Large intestine (tissue), 3 donors: ENCODE data around the gene VPS4A. TPM values are rescaled to one million over a fixed set of nuclear protein-coding genes. Genes with fewer than 3 reads are reported as not detected.

Source experiments
- DNase-seq, 2 donors: peaks; one replicate each; pipeline versions ENCODE4 v3.0.0 to v3.0.0-alpha.2; 2013
- H3K27ac ChIP-seq: one replicate; pipeline ENCODE4 v1.5.1; 2013; ENCODE audit warnings: low read length
- H3K27me3 ChIP-seq: 2 replicates; pipeline ENCODE4 v1.6.1; 2013; ENCODE audit warnings: low read length; ENCODE audit not compliant: control insufficient read depth, insufficient read depth
- H3K36me3 ChIP-seq: 2 replicates; pipeline ENCODE4 v1.6.1; 2013; ENCODE audit warnings: low read length; ENCODE audit not compliant: control insufficient read depth, insufficient read depth
- H3K4me1 ChIP-seq: one replicate; pipeline ENCODE4 v1.6.1; 2013; ENCODE audit warnings: low read length; ENCODE audit not compliant: control insufficient read depth, insufficient read depth
- H3K4me3 ChIP-seq: one replicate; pipeline ENCODE4 v1.5.1; 2013; ENCODE audit warnings: low read length
- H3K9me3 ChIP-seq: one replicate; pipeline ENCODE4 v1.6.1; 2013; ENCODE audit warnings: mild to moderate bottlenecking, low read depth, low read length, moderate library complexity; ENCODE audit not compliant: control insufficient read depth
- WGBS: methylation state at CpG from one replicate; pipeline ENCODE4 v1.1.5; 2013; ENCODE audit warnings: low lambda C conversion rate; ENCODE audit not compliant: insufficient coverage; 5-methylcytosine and 5-hydroxymethylcytosine counted together
- polyA plus RNA-seq: library from polyadenylated mRNA; unstranded; fragments of 120-200 nt; gene quantifications from one replicate; pipeline ENCODE4 v1.2.1, GENCODE V29; 2013

VPS4A gene
- polyA plus RNA-seq, 1 donor, result 43.5 TPM

DNA sequence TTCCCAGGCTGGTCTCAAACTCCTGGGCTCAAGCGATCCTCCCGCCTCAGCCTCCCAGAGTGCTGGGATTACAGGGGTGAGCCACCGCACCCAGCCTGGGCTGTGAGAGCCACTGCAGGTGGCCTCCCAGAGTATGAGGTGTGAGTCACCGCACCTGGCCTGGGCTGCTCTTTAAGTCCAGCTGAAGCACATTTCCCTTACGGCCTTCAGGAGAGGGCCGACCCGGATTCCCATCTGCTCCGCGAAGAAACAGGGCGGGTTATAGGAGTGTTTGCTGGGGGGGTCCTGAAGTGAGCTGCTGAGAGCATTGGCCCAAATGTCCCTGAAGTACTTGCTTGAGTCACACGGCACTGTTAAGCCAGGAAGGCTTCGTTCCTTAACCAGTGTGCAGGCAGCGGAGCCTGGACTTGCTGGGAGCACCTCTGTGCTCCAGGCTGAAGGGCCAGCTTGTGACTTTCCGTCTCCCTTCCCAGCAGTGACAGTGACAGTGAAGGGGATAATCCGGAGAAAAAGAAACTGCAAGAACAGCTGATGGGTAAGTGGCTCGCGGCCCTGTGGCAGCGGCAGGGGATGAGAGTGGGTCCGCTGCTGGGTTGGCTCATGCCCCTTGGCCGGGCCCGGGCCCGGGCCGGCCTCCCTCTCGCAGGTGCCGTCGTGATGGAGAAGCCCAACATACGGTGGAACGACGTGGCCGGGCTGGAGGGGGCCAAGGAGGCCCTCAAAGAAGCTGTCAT, 7.2 kb downstream of the VPS4A start:
- no peak overlapping the region for H3K27ac ChIP-seq
- DNase-seq, result no peak

DNA sequence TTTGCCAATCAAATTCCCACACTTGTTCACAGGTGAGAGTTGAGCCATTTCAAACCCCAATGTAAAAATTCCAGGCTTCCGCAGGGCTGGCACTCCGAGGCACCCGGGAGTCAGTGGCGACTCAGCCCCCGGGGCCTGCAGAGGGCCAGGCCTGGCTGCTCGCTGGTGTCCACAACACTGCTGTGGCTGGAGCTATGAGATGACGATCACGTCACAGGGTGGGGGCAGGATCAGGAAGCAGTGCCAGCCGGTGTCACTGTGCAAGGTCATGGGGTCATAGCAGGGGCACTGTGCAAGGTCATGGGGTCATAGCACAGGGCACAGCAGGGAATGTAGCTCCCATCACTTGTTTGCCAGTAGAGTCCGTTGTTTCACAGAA, 7.8 kb downstream of the VPS4A start:
- no peak overlapping the region for H3K27ac ChIP-seq

More for the DNA sequence above, 7.2 kb downstream of the VPS4A start:
- no peaks in the 10 kb centered on the region for H3K9me3 ChIP-seq
- WGBS, result no CpG with 5 or more reads among the region's 30 CpGs
- peaks cover 95% of the 10 kb centered on the region for H3K36me3 ChIP-seq
- H3K4me3 ChIP-seq, result no peak overlapping the region
- H3K4me1 ChIP-seq, result no peaks in the 10 kb centered on the region
- H3K27me3 ChIP-seq, result no peaks in the 10 kb centered on the region

DNA sequence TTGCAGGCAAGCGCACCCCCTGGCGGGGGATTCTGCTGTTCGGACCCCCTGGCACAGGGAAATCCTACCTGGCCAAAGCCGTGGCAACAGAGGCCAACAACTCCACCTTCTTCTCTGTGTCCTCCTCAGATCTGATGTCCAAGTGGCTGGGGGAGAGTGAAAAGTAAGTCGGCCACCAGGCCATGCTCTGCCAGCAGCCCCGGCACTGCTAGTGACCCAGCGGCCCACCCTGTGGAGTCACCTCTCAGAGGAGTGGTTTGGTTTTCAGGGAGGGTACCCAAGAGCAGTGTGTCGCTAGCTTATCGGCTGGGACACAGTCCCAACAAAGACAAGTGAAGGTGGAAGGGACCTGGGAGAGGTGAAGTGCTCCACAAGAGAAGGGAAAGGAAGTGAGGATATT, 8.2 kb downstream of the VPS4A start:
- Histone ChIP-seq H3K27me3 (no peaks in the 10 kb centered on the region), H3K4me3 (no peak overlapping the region), H3K36me3 (peaks cover 96% of the 10 kb centered on the region), H3K9me3 (no peaks in the 10 kb centered on the region), H3K27ac (no peak overlapping the region), H3K4me1 (no peaks in the 10 kb centered on the region)
- no CpG with 5 or more reads among the region's 9 CpGs for WGBS
- DNase-seq, result no peak

More for the DNA sequence above, 7.8 kb downstream of the VPS4A start:
- H3K4me3 ChIP-seq, result no peak overlapping the region
- no peaks in the 10 kb centered on the region for H3K9me3 ChIP-seq
- no peak for DNase-seq
- peaks cover 95% of the 10 kb centered on the region for H3K36me3 ChIP-seq
- no CpG with 5 or more reads among the region's 10 CpGs for WGBS
- H3K4me1 ChIP-seq, result no peaks in the 10 kb centered on the region
- H3K27me3 ChIP-seq, result no peaks in the 10 kb centered on the region

DNA sequence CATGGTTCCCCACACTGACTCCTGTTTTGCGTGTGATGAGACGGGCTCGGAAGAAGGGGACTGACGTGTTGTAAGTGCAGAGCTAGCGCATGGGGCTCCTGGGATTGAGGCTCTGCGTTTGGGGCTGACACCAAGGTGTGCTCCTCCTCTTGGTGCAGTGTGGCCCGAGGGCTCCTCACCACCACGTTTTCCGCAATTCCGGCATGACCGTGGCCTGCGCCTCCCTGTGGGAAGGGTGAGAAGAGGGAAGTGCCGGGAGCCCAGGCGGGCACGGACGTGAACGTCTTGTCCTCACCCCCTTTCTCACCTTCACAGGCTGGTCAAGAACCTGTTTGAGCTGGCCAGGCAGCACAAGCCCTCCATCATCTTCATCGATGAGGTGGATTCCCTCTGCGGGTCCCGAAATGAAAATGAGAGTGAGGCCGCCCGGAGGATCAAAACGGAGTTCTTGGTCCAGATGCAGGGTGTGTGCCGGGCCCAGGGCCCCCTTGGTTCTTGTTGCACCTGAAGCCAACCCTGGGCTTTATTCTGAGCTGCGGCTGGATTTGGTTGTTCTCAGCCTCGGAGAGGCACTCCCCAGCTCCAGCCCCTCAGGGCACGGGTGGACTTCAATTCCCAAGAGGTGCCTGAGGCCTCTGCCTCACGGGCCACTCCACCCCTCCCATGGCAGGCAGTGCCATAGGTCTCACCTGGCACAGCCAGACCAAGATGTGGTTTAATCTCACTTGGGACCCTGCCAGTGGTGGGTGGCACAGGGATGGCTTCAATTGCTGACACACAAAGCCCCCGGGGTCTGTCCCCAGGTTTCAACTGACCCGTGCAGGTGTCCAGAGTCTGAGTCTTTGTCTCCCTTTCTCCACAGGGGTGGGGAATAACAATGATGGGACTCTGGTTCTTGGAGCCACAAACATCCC, 8.9 kb downstream of the VPS4A start:
- Histone ChIP-seq H3K4me1 (peaks cover 2% of the 10 kb centered on the region), H3K27me3 (no peaks in the 10 kb centered on the region), H3K9me3 (no peaks in the 10 kb centered on the region), H3K36me3 (peaks cover 96% of the 10 kb centered on the region), H3K27ac (no peak overlapping the region), H3K4me3 (no peak overlapping the region)
- no peak for DNase-seq
- WGBS, result no CpG with 5 or more reads among the region's 30 CpGs

DNA sequence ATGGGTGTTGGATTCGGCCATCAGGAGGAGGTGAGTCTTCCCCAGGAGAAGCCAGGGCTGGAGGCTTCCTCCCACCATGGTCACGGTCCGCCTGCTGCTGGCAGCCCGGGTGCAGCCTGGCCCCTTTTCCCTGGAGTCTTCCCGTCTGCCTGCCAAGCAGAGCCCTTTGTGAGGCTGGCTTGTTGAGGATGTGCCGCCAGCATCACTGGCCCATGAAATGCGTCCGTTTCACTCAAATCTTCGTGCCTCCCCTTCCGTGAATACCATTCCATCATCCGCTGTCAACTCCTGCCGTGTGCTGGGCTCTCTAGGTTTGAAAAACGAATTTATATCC, 9.6 kb downstream of the VPS4A start:
- H3K36me3 ChIP-seq, result peaks cover 92% of the 10 kb centered on the region
- H3K27ac ChIP-seq, result no peak overlapping the region
- no peak for DNase-seq
- no peaks in the 10 kb centered on the region for H3K27me3 ChIP-seq
- H3K4me3 ChIP-seq, result no peak overlapping the region
- WGBS, result 98% methylated on average over 5 of the region's 13 CpGs
- peaks cover 4% of the 10 kb centered on the region for H3K4me1 ChIP-seq
- no peaks in the 10 kb centered on the region for H3K9me3 ChIP-seq

DNA sequence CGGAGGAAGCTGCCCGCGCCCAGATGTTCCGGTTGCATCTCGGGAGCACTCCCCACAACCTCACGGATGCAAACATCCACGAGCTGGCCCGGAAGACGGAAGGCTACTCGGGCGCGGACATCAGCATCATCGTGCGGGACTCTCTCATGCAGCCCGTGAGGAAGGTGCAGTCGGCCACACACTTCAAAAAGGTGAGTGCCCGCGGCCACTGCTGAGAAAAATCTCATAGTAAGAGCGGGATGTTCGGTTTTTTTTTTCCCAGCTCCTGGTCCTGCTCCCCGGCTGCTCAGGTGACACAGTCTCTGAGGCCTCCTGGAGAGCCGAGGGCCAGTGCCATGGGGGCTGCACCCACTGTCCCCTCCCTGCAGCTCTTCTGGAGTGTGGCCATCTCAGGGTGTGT, 9.9 kb downstream of the VPS4A start:
- H3K36me3 ChIP-seq, result peaks cover 92% of the 10 kb centered on the region
- H3K4me3 ChIP-seq, result no peak overlapping the region
- H3K27ac ChIP-seq, result no peak overlapping the region
- no peaks in the 10 kb centered on the region for H3K27me3 ChIP-seq
- H3K9me3 ChIP-seq, result no peaks in the 10 kb centered on the region
- WGBS, result no CpG with 5 or more reads among the region's 22 CpGs
- no peak for DNase-seq
- H3K4me1 ChIP-seq, result peaks cover 8% of the 10 kb centered on the region

DNA sequence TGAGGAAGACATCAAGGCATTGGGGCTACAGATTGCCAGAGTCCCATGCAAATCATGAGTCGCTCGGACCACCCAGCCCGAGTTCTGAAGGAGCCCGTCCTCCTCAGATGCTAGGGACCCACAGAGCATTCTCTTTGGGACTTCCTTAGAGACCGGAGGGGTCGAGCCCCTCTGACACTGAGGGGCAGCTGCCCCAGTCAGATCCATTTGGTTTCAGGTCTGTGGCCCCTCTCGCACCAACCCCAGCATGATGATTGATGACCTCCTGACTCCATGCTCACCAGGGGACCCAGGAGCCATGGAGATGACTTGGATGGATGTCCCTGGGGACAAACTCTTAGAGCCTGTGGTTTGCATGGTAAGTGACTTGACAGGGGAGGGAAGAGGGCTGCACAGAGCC, 11.2 kb downstream of the VPS4A start:
- Histone ChIP-seq H3K27ac (no peak overlapping the region), H3K27me3 (no peaks in the 10 kb centered on the region), H3K36me3 (peaks cover 82% of the 10 kb centered on the region), H3K4me1 (peaks cover 19% of the 10 kb centered on the region), H3K4me3 (no peak overlapping the region), H3K9me3 (no peaks in the 10 kb centered on the region)
- no CpG with 5 or more reads among the region's 7 CpGs for WGBS
- no peak for DNase-seq

DNA sequence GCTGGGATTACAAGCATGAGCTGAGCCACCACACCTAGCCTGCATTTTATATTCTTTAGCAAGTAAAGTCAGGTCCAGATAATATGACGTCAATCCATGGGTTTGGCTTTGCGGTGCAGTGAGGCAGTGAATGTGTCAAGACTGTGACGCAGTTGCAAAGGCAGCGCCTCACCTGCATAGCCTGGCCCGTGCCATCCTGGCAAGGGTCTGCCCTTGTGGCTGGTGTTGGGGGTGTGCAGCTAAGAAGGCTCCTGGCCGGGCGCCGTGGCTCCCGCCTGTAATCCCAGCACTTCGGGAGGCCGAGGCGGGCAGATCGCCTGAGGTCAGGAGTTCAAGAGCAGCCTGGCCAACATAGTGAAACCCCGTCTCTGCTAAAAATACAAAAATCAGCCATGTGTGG, 12.3 kb downstream of the VPS4A start:
- Histone ChIP-seq H3K4me3 (no peak overlapping the region), H3K27ac (no peak overlapping the region), H3K27me3 (no peaks in the 10 kb centered on the region), H3K4me1 (peaks cover 30% of the 10 kb centered on the region), H3K9me3 (no peaks in the 10 kb centered on the region), H3K36me3 (peaks cover 80% of the 10 kb centered on the region)
- no peak for DNase-seq
- WGBS, result no CpG with 5 or more reads among the region's 14 CpGs

DNA sequence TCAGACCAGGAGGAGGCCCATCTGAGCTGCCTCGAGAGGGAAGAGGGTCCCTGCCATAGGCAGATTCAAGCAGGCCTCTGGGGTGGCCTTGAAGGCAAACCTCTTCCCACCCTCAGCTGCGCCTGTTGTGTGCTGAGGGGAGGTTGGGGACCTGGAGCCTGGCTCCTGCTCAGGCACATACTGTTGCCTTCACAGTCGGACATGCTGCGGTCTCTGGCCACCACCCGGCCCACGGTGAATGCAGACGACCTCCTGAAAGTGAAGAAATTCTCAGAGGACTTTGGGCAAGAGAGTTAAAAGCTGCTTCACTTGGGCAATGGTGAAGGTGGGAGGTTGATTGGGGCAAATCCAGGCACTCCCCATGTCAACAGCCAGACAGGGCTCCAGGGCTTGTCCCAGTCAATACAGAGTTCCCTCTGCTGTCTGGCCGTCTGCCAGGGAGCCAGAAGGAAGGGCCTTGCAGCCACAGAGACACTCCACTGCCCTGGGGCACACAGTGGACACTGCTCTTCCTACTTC, 12.9 kb downstream of the VPS4A start:
- H3K36me3 ChIP-seq, result peaks cover 80% of the 10 kb centered on the region
- H3K9me3 ChIP-seq, result no peaks in the 10 kb centered on the region
- no peak overlapping the region for H3K27ac ChIP-seq
- no CpG with 5 or more reads among the region's 8 CpGs for WGBS
- DNase-seq, result peak in 1 of 2 donors; percentile 16
- no peak overlapping the region for H3K4me3 ChIP-seq
- H3K4me1 ChIP-seq, result peaks cover 36% of the 10 kb centered on the region
- H3K27me3 ChIP-seq, result no peaks in the 10 kb centered on the region

DNA sequence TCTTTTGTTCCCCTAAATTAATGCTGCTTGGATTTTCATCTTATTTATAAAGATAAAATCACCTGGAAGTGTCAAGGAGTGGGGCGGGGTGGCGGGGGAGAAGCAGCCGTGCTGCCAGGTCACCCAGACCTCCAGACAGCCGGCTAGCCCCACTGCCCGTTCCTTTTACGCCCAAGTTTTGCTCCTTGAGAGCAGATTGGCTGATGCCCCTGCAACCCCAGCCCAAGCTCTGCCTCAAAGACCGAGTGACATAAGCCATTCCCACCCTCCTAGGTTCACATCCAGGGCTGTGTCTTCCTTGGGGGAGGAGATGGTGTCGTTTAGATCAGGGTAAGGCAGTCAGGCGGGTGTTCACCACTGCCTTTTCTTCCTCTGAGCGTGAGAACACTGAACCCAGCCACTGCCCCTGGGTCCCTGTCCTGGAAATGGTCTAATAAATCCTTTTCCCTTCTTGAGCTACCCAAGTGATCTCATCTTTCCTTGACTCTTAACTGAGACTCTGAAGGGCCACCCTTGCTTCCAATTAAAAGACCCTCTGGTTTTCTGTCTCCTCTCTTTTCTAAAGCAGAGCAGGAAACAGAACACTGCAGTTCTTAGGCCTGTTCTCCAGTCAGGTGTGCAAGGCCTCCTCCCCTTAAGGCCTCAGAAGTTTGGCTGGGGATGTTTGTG, 13.6 kb downstream of the VPS4A start:
- peaks cover 74% of the 10 kb centered on the region for H3K36me3 ChIP-seq

More for the DNA sequence above, 13.6 kb downstream of the VPS4A start:
- Histone ChIP-seq H3K27me3 (no peaks in the 10 kb centered on the region), H3K9me3 (no peaks in the 10 kb centered on the region), H3K4me3 (no peak overlapping the region), H3K4me1 (peaks cover 42% of the 10 kb centered on the region), H3K27ac (no peak overlapping the region)
- WGBS, result no CpG with 5 or more reads among the region's 10 CpGs
- DNase-seq, result no peak
